Measurements from ENCODE around the gene MPEG1. TPM values are rescaled to one million over a fixed set of nuclear protein-coding genes. Genes with fewer than 3 reads are reported as not detected.
A peak's percentile ranks its signal among the peaks of the same experiment; 100 is the strongest.

MPEG1 gene
- total and polyA plus RNA-seq, 2 of the 13 experiments (the other 11 are each of a cell fraction or from before 2014, with no cell fraction given): not detected

- peak; percentile 51; the same call in 1 of the 2 replicates for TF ChIP-seq KDM5B (CRISPR knock-in tag; IDR thresholded peaks at IDR 0.05; ENCODE audit: borderline replicate concordance)
- peak; percentile 20 for TF ChIP-seq ZNF883 (CRISPR knock-in tag; IDR thresholded peaks at IDR 0.05; ENCODE audit: not compliant biosample characterization)
- peak; percentile 34 for TF ChIP-seq HNRNPLL (IDR thresholded peaks at IDR 0.05; ENCODE audit: low read depth, low read length, poor library complexity, severe bottlenecking)
- TF ChIP-seq BHLHE40 (IDR thresholded peaks at IDR 0.05; ENCODE audit: low read length): 0 out of 2 replicates have a peak, but pooled peaks have one; percentile 5
- TF ChIP-seq SMAD3 (CRISPR knock-in tag; IDR thresholded peaks at IDR 0.05): 0 out of 2 replicates have a peak, but pooled peaks have one; percentile 42
- TF ChIP-seq ZBTB21 (CRISPR knock-in tag; IDR thresholded peaks at IDR 0.05): no peak
- TF ChIP-seq POGZ (CRISPR knock-in tag; IDR thresholded peaks at IDR 0.05): peak; percentile 20; the same call in 1 of the 2 replicates
- no peak for TF ChIP-seq ZNF281 (CRISPR knock-in tag; IDR thresholded peaks at IDR 0.05; ENCODE audit: borderline replicate concordance)
- TF ChIP-seq RBFOX2 (IDR thresholded peaks at IDR 0.05; ENCODE audit: low read depth, low read length): peak; percentile 33; the same call in 1 of the 2 replicates
- no peak for TF ChIP-seq ZNF33A (CRISPR knock-in tag; IDR thresholded peaks at IDR 0.05; ENCODE audit: borderline replicate concordance)
- TF ChIP-seq STAG1 (CRISPR knock-in tag; IDR thresholded peaks at IDR 0.05): peak; percentile 95
- no peak for TF ChIP-seq ZNF670 (CRISPR knock-in tag; IDR thresholded peaks at IDR 0.05; ENCODE audit: borderline replicate concordance)
- TF ChIP-seq ZNF770 (CRISPR knock-in tag; IDR thresholded peaks at IDR 0.05): peak; percentile 24; the same call in 1 of the 2 replicates
- no peak for TF ChIP-seq PHB2 (IDR thresholded peaks at IDR 0.05; ENCODE audit: partially characterized antibody)
- no peak for TF ChIP-seq SRSF9 (IDR thresholded peaks at IDR 0.05; ENCODE audit: borderline replicate concordance, insufficient read depth, low read depth, low read length, poor library complexity, severe bottlenecking)
- TF ChIP-seq ZFP90 (CRISPR knock-in tag; IDR thresholded peaks at IDR 0.05; ENCODE audit: borderline replicate concordance): peak; percentile 50; the same call in 1 of the 2 replicates
- TF ChIP-seq NFKB2 (CRISPR knock-in tag; IDR thresholded peaks at IDR 0.05; ENCODE audit: borderline replicate concordance): peak; percentile 89
- TF ChIP-seq MTA3 (CRISPR knock-in tag; IDR thresholded peaks at IDR 0.05): no peak
- peak; percentile 71 for TF ChIP-seq XRCC5 (optimal IDR thresholded peaks at IDR 0.05; ENCODE audit: low read length)
Observed at GRCh38 chr11:59171508-59172322, 41.0 kb downstream of the MPEG1 start, which contains the start of gene DTX4 (continued).

Measured in HepG2 (cell line).